H9 (cell line): ENCODE measurements around the gene FAM25G. TPM values are rescaled to one million over a fixed set of nuclear protein-coding genes. Genes with fewer than 3 reads are reported as not detected.
"Not testable (repeated sequence)": the region's sequence is repeated elsewhere in the genome, so short reads cannot be mapped to it uniquely, and the experiment has no call there.

Source experiments
- DNase-seq: peaks from one replicate; pipeline ENCODE4 v3.0.0-alpha.2; 2017
- H2AFZ ChIP-seq: one replicate; pipeline ENCODE4 v1.6.1; 2013; ENCODE audit warnings: mild to moderate bottlenecking, low read length, control low read depth, moderate library complexity
- H2AK5ac ChIP-seq: 2 replicates; pipeline ENCODE4 v1.6.1; 2013; ENCODE audit warnings: low read length, control low read depth, mixed read lengths; ENCODE audit not compliant: insufficient read length
- H2BK120ac ChIP-seq: one replicate; pipeline ENCODE4 v1.6.1; 2013; ENCODE audit warnings: low read depth, mild to moderate bottlenecking, low read length, control low read depth, inconsistent platforms; ENCODE audit not compliant: poor library complexity, severe bottlenecking
- H2BK12ac ChIP-seq: 2 replicates; pipeline ENCODE4 v1.6.1; 2013; ENCODE audit warnings: low read length, control low read depth, mixed read lengths, low read depth; ENCODE audit not compliant: insufficient read length
- H2BK15ac ChIP-seq: 2 replicates; pipeline ENCODE4 v1.6.1; 2013; ENCODE audit warnings: low read depth, low read length, control low read depth
- H2BK20ac ChIP-seq: one replicate; pipeline ENCODE4 v1.6.1; 2013; ENCODE audit warnings: low read depth, mild to moderate bottlenecking, low read length, control low read depth, inconsistent platforms; ENCODE audit not compliant: poor library complexity, severe bottlenecking
- H2BK5ac ChIP-seq: 2 replicates; pipeline ENCODE4 v1.6.1; 2013; ENCODE audit warnings: low read length, control low read depth, mixed read lengths; ENCODE audit not compliant: insufficient read length
- H3K14ac ChIP-seq: 2 replicates; pipeline ENCODE4 v1.6.1; 2013; ENCODE audit warnings: low read length, control low read depth; ENCODE audit not compliant: insufficient read depth
- H3K18ac ChIP-seq: 2 replicates; pipeline ENCODE4 v1.6.1; 2013; ENCODE audit warnings: low read depth, mild to moderate bottlenecking, mixed read lengths, low read length, control low read depth; ENCODE audit not compliant: insufficient read length
- H3K23ac ChIP-seq: 2 replicates; pipeline ENCODE4 v1.6.1; 2013; ENCODE audit warnings: low read length, control low read depth, mixed read lengths, low read depth; ENCODE audit not compliant: insufficient read length
- H3K23me2 ChIP-seq: 2 replicates; pipeline ENCODE4 v1.6.1; 2013; ENCODE audit warnings: low read depth, mild to moderate bottlenecking, mixed read lengths, low read length, control low read depth; ENCODE audit not compliant: insufficient read length, poor library complexity, severe bottlenecking
- H3K27ac ChIP-seq: 2 replicates; pipeline ENCODE4 v1.5.1; 2013; ENCODE audit warnings: low read length, control low read depth, mixed read lengths, low read depth; ENCODE audit not compliant: insufficient read length
- H3K27me3 ChIP-seq: 2 replicates; pipeline ENCODE4 v1.6.1; 2013; ENCODE audit warnings: low read length, control low read depth, inconsistent platforms; ENCODE audit not compliant: insufficient read depth
- H3K4ac ChIP-seq: 2 replicates; pipeline ENCODE4 v1.6.1; 2013; ENCODE audit warnings: low read depth, mild to moderate bottlenecking, control low read depth, inconsistent platforms, low read length, moderate library complexity
- H3K4me1 ChIP-seq: 2 replicates; pipeline ENCODE4 v1.6.1; 2013; ENCODE audit warnings: low read length, control low read depth, inconsistent platforms; ENCODE audit not compliant: insufficient read depth
- H3K4me2 ChIP-seq: 2 replicates; pipeline ENCODE4 v1.6.1; 2013; ENCODE audit warnings: low read length, control low read depth, mixed read lengths; ENCODE audit not compliant: insufficient read length, insufficient read depth
- H3K56ac ChIP-seq: 2 replicates; pipeline ENCODE4 v1.6.1; 2013; ENCODE audit warnings: low read depth, mild to moderate bottlenecking, mixed read lengths, low read length, control low read depth; ENCODE audit not compliant: insufficient read length
- H3K79me1 ChIP-seq: 2 replicates; pipeline ENCODE4 v1.6.1; 2013; ENCODE audit warnings: low read depth, mild to moderate bottlenecking, moderate library complexity, low read length, control low read depth, inconsistent platforms; ENCODE audit not compliant: insufficient read depth, poor library complexity, severe bottlenecking
- H3K79me2 ChIP-seq: 2 replicates; pipeline ENCODE4 v1.6.1; 2013; ENCODE audit warnings: low read length, control low read depth, inconsistent platforms; ENCODE audit not compliant: insufficient read depth
- H3K9ac ChIP-seq: 2 replicates; pipeline ENCODE4 v1.6.1; 2013; ENCODE audit warnings: low read length, control low read depth, mixed read lengths; ENCODE audit not compliant: insufficient read length; ENCODE audit errors: extremely low read depth
- H3K9me3 ChIP-seq: one replicate; pipeline ENCODE4 v1.6.1; 2013; ENCODE audit warnings: low read depth, low read length, inconsistent platforms; ENCODE audit not compliant: control insufficient read depth
- H3T11ph ChIP-seq: one replicate; pipeline ENCODE4 v1.6.1; 2013; ENCODE audit warnings: mild to moderate bottlenecking, low read length, control low read depth, inconsistent platforms
- H4K20me1 ChIP-seq: one replicate; pipeline ENCODE4 v1.6.1; 2013; ENCODE audit not compliant: control insufficient read depth, insufficient read length, insufficient read depth
- H4K5ac ChIP-seq: 2 replicates; pipeline ENCODE4 v1.6.1; 2013; ENCODE audit warnings: low read depth, mild to moderate bottlenecking, mixed read lengths, low read length, control low read depth; ENCODE audit not compliant: insufficient read length
- H4K8ac ChIP-seq: replicated peaks from 2 replicates; pipeline ENCODE4 v1.6.1; 2013; ENCODE audit warnings: low read length, control low read depth, mixed read lengths, low read depth; ENCODE audit not compliant: insufficient read length
- H4K91ac ChIP-seq: 2 replicates; pipeline ENCODE4 v1.6.1; 2013; ENCODE audit warnings: low read depth, mild to moderate bottlenecking, moderate library complexity, mixed read lengths, low read length, control low read depth; ENCODE audit not compliant: insufficient read length
- H3K27ac Mint-ChIP-seq, 3 experiments: 2 replicates in 2 of 3; 3 replicates in 1 of 3; pipeline ENCODE4 v1.8.0; 2020 to 2021; ENCODE audit warnings: mixed read lengths in 3 of 3, mild to moderate bottlenecking in 1 of 3, moderate library complexity in 1 of 3
- H3K27me3 Mint-ChIP-seq: 2 replicates; pipeline ENCODE4 v1.8.0; 2021; ENCODE audit warnings: low read depth, mild to moderate bottlenecking, moderate library complexity, mixed read lengths
- H3K36me3 Mint-ChIP-seq, 3 experiments: 2 replicates in 2 of 3; 3 replicates in 1 of 3; pipeline ENCODE4 v1.8.0; 2020 to 2021; ENCODE audit warnings: low read depth in 3 of 3, mixed read lengths in 3 of 3; ENCODE audit not compliant: insufficient read depth in 1 of 3
- H3K4me1 Mint-ChIP-seq, 2 experiments: 2 replicates each; pipeline ENCODE4 v1.8.0; 2020; ENCODE audit warnings: mixed read lengths in 2 of 2
- H3K4me3 Mint-ChIP-seq, 2 experiments: 2 replicates in 1 of 2; 3 replicates in 1 of 2; pipeline ENCODE4 v1.8.0; 2020 to 2021; ENCODE audit warnings: mild to moderate bottlenecking in 2 of 2, mixed read lengths in 2 of 2, moderate library complexity in 1 of 2
- H3K9me3 Mint-ChIP-seq, 2 experiments: 2 replicates in 1 of 2; 3 replicates in 1 of 2; pipeline ENCODE4 v1.8.0; 2020; ENCODE audit warnings: mild to moderate bottlenecking in 2 of 2, mixed read lengths in 2 of 2, moderate library complexity in 1 of 2
- WGBS: extraction: QIAGEN DNeasy Blood & Tissue Kit; methylation state at CpG from one replicate; pipeline ENCODE4 v1.1.7; 2013; ENCODE audit warnings: missing lambda C conversion rate, low lambda C conversion rate, mixed read lengths; ENCODE audit not compliant: insufficient read length; ENCODE audit errors: extremely low coverage; 5-methylcytosine and 5-hydroxymethylcytosine counted together
- total RNA-seq: library from RNA; stranded (reverse); gene quantifications from 2 replicates; pipeline ENCODE4 v1.2.1, GENCODE V29; 2021

Gene FAM25G
- total RNA-seq, 1 experiment from 2014 or later, result not detected

GRCh38 chr10:47465216-47465917, 26.1 kb downstream of the FAM25G start:
- DNase-seq, H4K8ac ChIP-seq, H3K9ac ChIP-seq, H4K5ac ChIP-seq, H3K23ac ChIP-seq, H2BK5ac ChIP-seq, H3K23me2 ChIP-seq, H2BK15ac ChIP-seq, H2AK5ac ChIP-seq, H3K27ac ChIP-seq, H3K27me3 ChIP-seq, H3K79me1 ChIP-seq, H4K20me1 ChIP-seq, H2AFZ ChIP-seq, H4K91ac ChIP-seq, H3K56ac ChIP-seq, H3K79me2 ChIP-seq, H3K27me3 Mint-ChIP-seq, H3K27ac Mint-ChIP-seq, H3K14ac ChIP-seq, H3K36me3 Mint-ChIP-seq, H2BK20ac ChIP-seq, H3T11ph ChIP-seq, H3K4ac ChIP-seq, H3K18ac ChIP-seq, H3K4me3 Mint-ChIP-seq, H2BK12ac ChIP-seq, H2BK120ac ChIP-seq, H3K4me1 ChIP-seq, H3K4me2 ChIP-seq, H3K9me3 ChIP-seq, H3K9me3 Mint-ChIP-seq, H3K4me1 Mint-ChIP-seq: not testable (repeated sequence)
- WGBS, result no CpG with 5 or more reads among the region's 14 CpGs

- not testable (repeated sequence) for H3K4ac ChIP-seq, H3K79me1 ChIP-seq, H3K4me1 Mint-ChIP-seq, H4K91ac ChIP-seq, H3K4me3 Mint-ChIP-seq, H3K27ac ChIP-seq, H3K9ac ChIP-seq, H3K56ac ChIP-seq, H3K23me2 ChIP-seq, H3K9me3 Mint-ChIP-seq, H3K9me3 ChIP-seq, H3K23ac ChIP-seq, H3K27me3 Mint-ChIP-seq, H3K18ac ChIP-seq, H2AK5ac ChIP-seq, H2BK15ac ChIP-seq, H3T11ph ChIP-seq, H3K36me3 Mint-ChIP-seq, H3K79me2 ChIP-seq, H3K27me3 ChIP-seq, H3K14ac ChIP-seq, H3K27ac Mint-ChIP-seq, H3K4me2 ChIP-seq, H4K8ac ChIP-seq, H3K4me1 ChIP-seq, H2BK120ac ChIP-seq, H2BK5ac ChIP-seq, DNase-seq, H2BK20ac ChIP-seq, H4K5ac ChIP-seq, H2BK12ac ChIP-seq, H4K20me1 ChIP-seq, H2AFZ ChIP-seq
- no CpG with 5 or more reads among the region's 9 CpGs for WGBS
These were observed 28.7 kb downstream of the FAM25G start for GRCh38 chr10:47462577-47463358.
